Sigmoid colon (tissue), 7 donors: ENCODE measurements around the gene MYLK4. TPM values are rescaled to one million over a fixed set of nuclear protein-coding genes. Genes with fewer than 3 reads are reported as not detected.

Experiments
- DNase-seq: peaks from one replicate; pipeline ENCODE4 v3.0.0-alpha.2; 2019
- H3K27ac ChIP-seq, 4 donors: fragments of 200-600 bp; sonication (generic); one replicate each; pipeline ENCODE4 v1.5.1; 2016 to 2019; ENCODE audit warnings: mild to moderate bottlenecking in 1 of 4
- H3K27me3 ChIP-seq, 3 donors: fragments of 200-600 bp; sonication (generic); one replicate each; pipeline ENCODE4 v1.5.1; 2019; ENCODE audit warnings: mild to moderate bottlenecking in 1 of 3
- H3K36me3 ChIP-seq, 4 donors: fragments of 200-600 bp; sonication (generic); one replicate each; pipeline ENCODE4 v1.5.1; 2016 to 2019
- H3K4me1 ChIP-seq, 4 donors: fragments of 200-600 bp; sonication (generic); one replicate each; pipeline ENCODE4 v1.5.1; 2017 to 2019
- H3K4me3 ChIP-seq, 4 donors: fragments of 200-600 bp; sonication (generic); one replicate each; pipeline ENCODE4 v1.5.1; 2017 to 2019; ENCODE audit warnings: mild to moderate bottlenecking in 2 of 4, moderate library complexity in 1 of 4
- H3K9me3 ChIP-seq, 4 donors: fragments of 200-600 bp in 3 of 4; sonication (generic) in 3 of 4; one replicate each; pipeline versions ENCODE4 v1.5.1 to v1.6.1; 2013 to 2019
- CTCF ChIP-seq, 4 experiments: fragments of 450-650 bp in 3 of 4; fragments of 200-600 bp in 1 of 4; IDR thresholded peaks; one replicate each; pipeline ENCODE4 v1.5.1; 2016 to 2019; ENCODE audit warnings: antibody characterized with exemption in 4 of 4, mild to moderate bottlenecking in 3 of 4, moderate library complexity in 2 of 4
- EP300 ChIP-seq, 4 donors: sonication (generic); formaldehyde crosslinking; IDR thresholded peaks; one replicate each; pipeline ENCODE4 v1.6.1; 2017; ENCODE audit warnings: antibody characterized with exemption in 4 of 4
- POLR2A ChIP-seq, 2 donors: fragments of 450-650 bp; IDR thresholded peaks; one replicate each; pipeline ENCODE4 v1.6.1; 2016; ENCODE audit warnings: antibody characterized with exemption in 2 of 2, mild to moderate bottlenecking in 2 of 2, moderate library complexity in 2 of 2
- POLR2AphosphoS5 ChIP-seq, 4 donors: sonication (generic); formaldehyde crosslinking; IDR thresholded peaks; one replicate each; pipeline ENCODE4 v1.6.1; 2017; ENCODE audit warnings: antibody characterized with exemption in 4 of 4
- WGBS, 2 donors: extraction: QIAGEN DNeasy Blood & Tissue Kit; methylation state at CpG; one replicate each; pipeline ENCODE4 v1.1.7; 2013; 5-methylcytosine and 5-hydroxymethylcytosine counted together
- intact Hi-C: fragments of 100-400 bp; cut with DNase I; formaldehyde crosslinking; loops from one replicate; pipeline ENCODE4 v1.15.1; 2023
- polyA plus RNA-seq, 3 donors: library from polyadenylated mRNA; stranded (reverse); fragments of 200-250 nt; gene quantifications; one replicate each; pipeline ENCODE4 v1.2.3, GENCODE V29; 2013
- total RNA-seq, 4 donors: library from RNA; depleted of rRNA; stranded (reverse); fragments of >200 nt; gene quantifications; one replicate each; pipeline ENCODE4 v1.1.0, GENCODE V29; 2016
- donor health status: healthy with polysubstance abuse.
- donor health status: Bipolar disorder and iron deficiency.
- donor health status: healthy.

Gene MYLK4
- total and polyA plus RNA-seq, 7 donors: under 0.01 to 1.1 (median 0.32) TPM; not detected in 1

DNA sequence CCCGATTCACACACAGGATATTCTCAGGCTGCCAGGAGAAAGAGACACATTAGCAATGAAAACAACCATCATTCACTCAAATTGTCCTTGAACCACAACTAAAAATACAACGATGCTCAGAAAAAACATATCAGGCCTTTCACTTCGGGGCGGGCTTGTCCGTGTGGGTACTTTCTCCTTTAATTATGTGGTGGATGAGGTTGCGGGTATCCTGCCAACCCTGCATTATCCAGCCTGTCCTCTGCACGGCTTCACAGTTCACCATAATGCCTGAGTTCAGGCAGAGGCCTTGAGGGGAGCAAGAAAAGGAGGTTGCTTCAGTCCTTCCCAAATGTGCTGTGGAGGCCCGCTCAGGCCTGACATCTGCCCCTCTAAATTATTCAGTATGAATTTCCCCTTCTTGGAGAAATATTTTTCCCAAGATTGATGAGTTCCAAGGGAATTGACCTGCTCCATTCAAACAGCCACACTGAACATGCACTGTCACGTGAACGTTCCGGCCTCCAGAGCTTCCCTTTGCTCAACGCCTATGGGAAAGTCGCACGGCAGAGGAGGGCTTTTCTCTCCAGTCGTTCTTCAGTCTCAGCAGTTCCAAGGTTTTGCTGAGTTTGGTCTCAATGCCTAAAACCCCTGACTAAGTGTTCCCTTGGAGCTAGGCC, 70.3 kb downstream of the MYLK4 start:
- 92 to 94% methylated on average over 15 of the region's 15 CpGs for WGBS, 2 donors
- no peak for TF ChIP-seq CTCF (IDR thresholded peaks at IDR 0.05)
- no peak for TF ChIP-seq POLR2AphosphoS5 (IDR thresholded peaks at IDR 0.05)
- no peak for TF ChIP-seq EP300 (IDR thresholded peaks at IDR 0.05)
- no peak for TF ChIP-seq POLR2A (IDR thresholded peaks at IDR 0.05)

DNA sequence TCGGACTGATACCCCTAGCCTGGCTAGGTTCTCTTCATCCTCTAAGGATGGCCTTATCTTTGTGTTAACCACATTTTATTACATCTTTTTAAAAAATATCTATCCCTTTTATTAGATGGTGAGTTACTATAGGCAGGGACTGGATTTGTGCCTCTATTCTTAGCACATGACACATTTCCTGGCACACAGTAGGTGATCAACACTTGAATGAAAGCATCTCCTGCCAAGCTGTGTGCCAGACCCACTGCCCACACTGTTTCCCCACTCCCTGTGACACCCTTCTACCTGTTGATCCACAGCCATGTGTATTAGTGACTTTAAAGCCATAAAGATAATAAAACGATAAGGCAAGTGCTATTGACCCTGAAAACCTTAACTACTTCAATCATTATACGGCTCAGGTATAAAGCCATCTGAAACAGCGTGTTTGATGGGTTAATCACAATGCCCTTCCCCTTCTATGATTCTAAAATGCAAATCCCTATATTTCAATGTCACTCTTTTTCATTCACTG, 73.6 kb downstream of the MYLK4 start:
- intact Hi-C loops: no loop called here
- DNase-seq: no peak
- Histone ChIP-seq H3K9me3 (no peaks in the 10 kb centered on the region), H3K27me3 (no peaks in the 10 kb centered on the region), H3K27ac (no peak overlapping the region), H3K36me3 (no peaks in the 10 kb centered on the region), H3K4me1 (no peaks in the 10 kb centered on the region), H3K4me3 (no peak overlapping the region)
- 25 to 75% methylated on average over 4 of the region's 4 CpGs for WGBS, 2 donors
- TF ChIP-seq POLR2A (IDR thresholded peaks at IDR 0.05): no peak
- no peak for TF ChIP-seq EP300 (IDR thresholded peaks at IDR 0.05)
- no peak for TF ChIP-seq CTCF (IDR thresholded peaks at IDR 0.05)
- TF ChIP-seq POLR2AphosphoS5 (IDR thresholded peaks at IDR 0.05): no peak

More for the DNA sequence above, 70.3 kb downstream of the MYLK4 start:
- no peaks in the 10 kb centered on the region for H3K4me1 ChIP-seq
- H3K4me3 ChIP-seq: no peak overlapping the region
- no peak overlapping the region for H3K27ac ChIP-seq
- DNase-seq: no peak
- no peaks in the 10 kb centered on the region for H3K36me3 ChIP-seq
- no peaks in the 10 kb centered on the region for H3K9me3 ChIP-seq
- no peaks in the 10 kb centered on the region for H3K27me3 ChIP-seq
- intact Hi-C loops: no loop called here

GRCh38 chr6:2676048-2676447, 74.7 kb downstream of the MYLK4 start:
- H3K27ac ChIP-seq: no peak overlapping the region
- no peaks in the 10 kb centered on the region for H3K36me3 ChIP-seq
- 89 to 93% methylated on average over 2 of the region's 2 CpGs for WGBS, 2 donors
- TF ChIP-seq POLR2AphosphoS5 (IDR thresholded peaks at IDR 0.05) (no peak), EP300 (IDR thresholded peaks at IDR 0.05) (no peak), CTCF (IDR thresholded peaks at IDR 0.05) (no peak), POLR2A (IDR thresholded peaks at IDR 0.05) (no peak)
- no peaks in the 10 kb centered on the region for H3K27me3 ChIP-seq
- intact Hi-C loops: no loop called here
- no peaks in the 10 kb centered on the region for H3K4me1 ChIP-seq
- DNase-seq: no peak
- H3K4me3 ChIP-seq: no peak overlapping the region
- no peaks in the 10 kb centered on the region for H3K9me3 ChIP-seq

DNA sequence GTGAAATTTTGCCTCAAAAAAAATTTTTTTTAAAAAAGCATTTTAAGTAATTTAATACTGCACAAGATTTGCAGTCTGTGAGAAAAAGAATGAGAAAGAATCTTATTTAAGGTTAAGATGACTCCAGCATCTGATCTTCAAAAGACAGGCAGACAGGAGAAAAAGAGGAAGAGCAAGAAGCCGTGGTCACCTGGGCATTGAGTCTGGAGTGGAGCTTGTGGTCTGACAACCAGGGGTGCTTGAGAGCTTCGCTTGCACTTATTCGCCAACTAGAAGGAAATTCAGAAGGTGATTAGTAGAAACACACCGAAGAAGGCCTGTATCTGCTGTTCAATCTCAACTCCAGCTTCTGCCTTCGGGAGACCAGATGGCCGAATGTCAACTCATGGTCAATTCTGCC, 75.9 kb downstream of the MYLK4 start:
- TF ChIP-seq EP300 (IDR thresholded peaks at IDR 0.05) (no peak), POLR2A (IDR thresholded peaks at IDR 0.05) (no peak), CTCF (IDR thresholded peaks at IDR 0.05) (no peak), POLR2AphosphoS5 (IDR thresholded peaks at IDR 0.05) (no peak)
- no peaks in the 10 kb centered on the region for H3K9me3 ChIP-seq
- H3K4me3 ChIP-seq: no peak overlapping the region
- DNase-seq: no peak
- H3K4me1 ChIP-seq: no peaks in the 10 kb centered on the region
- H3K27me3 ChIP-seq: no peaks in the 10 kb centered on the region
- 82 to 93% methylated on average over 6 of the region's 6 CpGs for WGBS, 2 donors
- H3K36me3 ChIP-seq: no peaks in the 10 kb centered on the region
- intact Hi-C loops: no loop called here
- H3K27ac ChIP-seq: no peak overlapping the region
